Measurements from ENCODE around the gene TEX29. TPM values are rescaled to one million over a fixed set of nuclear protein-coding genes. Genes with fewer than 3 reads are reported as not detected.

Gene TEX29
- total RNA-seq, 1 donor from 2014 or later = not detected

DNA sequence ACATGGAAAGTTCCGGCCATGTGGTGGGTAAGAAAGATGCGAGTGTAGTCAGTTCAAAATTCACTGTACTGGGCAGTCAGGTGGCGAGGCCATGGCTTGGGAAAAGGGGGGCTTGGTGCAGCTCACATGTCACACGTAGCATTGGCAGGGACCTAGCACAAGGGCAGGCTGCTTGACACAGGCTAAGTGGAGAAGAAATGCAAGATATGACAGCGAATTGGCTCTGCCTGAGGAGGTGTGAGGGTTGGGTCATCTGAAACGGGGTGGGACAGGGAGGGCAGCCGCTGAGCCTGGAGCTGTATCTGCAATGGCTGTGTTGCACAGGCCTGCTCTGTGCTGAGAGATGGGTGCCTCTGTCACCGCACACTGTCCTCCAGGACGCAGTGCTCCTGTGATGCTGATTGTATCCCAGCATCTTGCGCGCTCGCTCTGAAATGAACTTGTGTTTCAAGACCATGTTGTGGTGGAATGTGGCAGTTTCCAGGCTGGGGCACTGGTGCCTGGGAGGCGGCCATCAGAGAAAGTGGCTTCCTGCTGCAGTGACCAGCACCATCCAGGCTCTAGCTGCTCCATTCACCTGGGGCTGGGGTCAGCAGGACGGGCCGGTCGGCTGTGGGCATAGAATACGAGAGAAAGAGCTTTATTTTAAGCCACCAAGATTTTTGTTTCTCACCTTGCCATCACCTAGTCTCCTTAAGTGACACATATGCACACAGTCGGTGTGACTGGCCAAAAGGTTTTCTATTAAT lies 70.3 kb downstream of the TEX29 start:
- no peak overlapping the region for H3K4me3 ChIP-seq (ENCODE audit: low read depth, low read length)
- TF ChIP-seq, protein P1, sequence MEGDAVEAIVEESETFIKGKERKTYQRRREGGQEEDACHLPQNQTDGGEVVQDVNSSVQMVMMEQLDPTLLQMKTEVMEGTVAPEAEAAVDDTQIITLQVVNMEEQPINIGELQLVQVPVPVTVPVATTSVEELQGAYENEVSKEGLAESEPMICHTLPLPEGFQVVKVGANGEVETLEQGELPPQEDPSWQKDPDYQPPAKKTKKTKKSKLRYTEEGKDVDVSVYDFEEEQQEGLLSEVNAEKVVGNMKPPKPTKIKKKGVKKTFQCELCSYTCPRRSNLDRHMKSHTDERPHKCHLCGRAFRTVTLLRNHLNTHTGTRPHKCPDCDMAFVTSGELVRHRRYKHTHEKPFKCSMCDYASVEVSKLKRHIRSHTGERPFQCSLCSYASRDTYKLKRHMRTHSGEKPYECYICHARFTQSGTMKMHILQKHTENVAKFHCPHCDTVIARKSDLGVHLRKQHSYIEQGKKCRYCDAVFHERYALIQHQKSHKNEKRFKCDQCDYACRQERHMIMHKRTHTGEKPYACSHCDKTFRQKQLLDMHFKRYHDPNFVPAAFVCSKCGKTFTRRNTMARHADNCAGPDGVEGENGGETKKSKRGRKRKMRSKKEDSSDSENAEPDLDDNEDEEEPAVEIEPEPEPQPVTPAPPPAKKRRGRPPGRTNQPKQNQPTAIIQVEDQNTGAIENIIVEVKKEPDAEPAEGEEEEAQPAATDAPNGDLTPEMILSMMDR (conservative IDR thresholded peaks at IDR 0.05; ENCODE audit: low read depth, low read length) = no peak
- no peak for DNase-seq (ENCODE audit: low read depth)

DNA sequence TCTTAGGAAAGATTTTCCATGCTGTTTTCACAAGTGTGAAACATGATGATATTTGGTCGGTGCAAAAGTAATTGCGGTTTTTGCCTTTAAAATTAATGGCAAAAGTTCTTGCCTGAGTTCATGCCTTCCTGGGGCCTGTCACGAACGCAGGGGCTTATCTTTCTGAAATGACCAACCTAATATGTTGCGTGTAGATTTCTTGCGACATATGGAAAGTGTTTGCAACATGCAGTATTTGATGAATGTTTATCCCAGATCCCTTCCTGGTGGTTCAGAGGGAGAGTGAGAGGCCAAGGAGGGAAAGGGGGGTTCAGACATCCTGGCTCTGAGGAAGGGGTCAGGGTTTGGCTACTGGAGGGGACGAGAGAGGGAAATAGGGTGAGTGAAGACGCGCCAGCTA lies 72.0 kb downstream of the TEX29 start:
- no peak overlapping the region for H3K4me3 ChIP-seq (ENCODE audit: low read depth, low read length)
- TF ChIP-seq, protein P1 (conservative IDR thresholded peaks at IDR 0.05; ENCODE audit: low read depth, low read length) = no peak
- DNase-seq (ENCODE audit: low read depth) = no peak

DNA sequence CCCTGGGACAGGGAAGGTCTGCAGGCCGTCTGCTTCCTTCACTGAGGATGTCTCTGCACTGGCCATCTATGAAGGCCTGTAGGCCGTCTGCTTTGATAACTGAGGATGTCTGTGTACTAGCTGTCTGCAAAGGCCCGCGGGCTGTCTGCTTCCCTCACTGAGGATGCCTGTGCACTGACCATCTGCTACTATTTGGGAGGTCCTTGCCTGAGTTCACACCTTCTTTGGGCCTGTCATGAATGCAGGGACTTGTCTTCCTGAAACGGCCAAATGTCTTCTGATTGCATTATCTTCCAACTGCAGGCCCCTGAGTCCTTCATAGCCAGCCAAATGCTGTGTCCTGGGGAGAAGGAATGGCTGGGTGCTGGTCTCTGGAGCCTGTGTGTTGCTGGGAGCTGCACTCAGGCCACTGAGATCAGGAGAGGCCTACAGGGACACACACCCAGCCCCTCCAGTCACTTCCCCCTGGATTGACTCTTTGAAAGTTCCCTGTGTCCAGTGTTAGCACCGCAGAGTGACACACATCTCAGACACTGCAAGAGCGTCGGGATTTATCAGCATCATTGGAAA lies 72.9 kb downstream of the TEX29 start:
- TF ChIP-seq, protein P1 (conservative IDR thresholded peaks at IDR 0.05; ENCODE audit: low read depth, low read length) = no peak
- DNase-seq (ENCODE audit: low read depth) = no peak
- H3K4me3 ChIP-seq (ENCODE audit: low read depth, low read length) = no peak overlapping the region

Other genes starting within 250 kb of the TEX29 start
- 18.2 and 21.9 TPM in 2 replicates for gene ARHGEF7, start 205.3 kb upstream of the TEX29 start, total RNA-seq